Spleen (tissue), 7 donors: ENCODE measurements around the gene KMT2B.

ENCODE experiments used
- CTCF ChIP-seq, 11 experiments: fragments of 200-600 bp in 7 of 11; fragments of 450-650 bp in 4 of 11; sonication (generic) in 4 of 11; IDR thresholded peaks in 8 of 11; conservative IDR thresholded peaks in 3 of 11; 1 replicate in 7 of 11; 2 replicates in 4 of 11; pipeline versions ENCODE4 v1.4.0 to v1.8.0; 2016 to 2021; ENCODE audit warnings: antibody characterized with exemption in 11 of 11, inconsistent platforms in 4 of 11, mild to moderate bottlenecking in 1 of 11
- POLR2A ChIP-seq, 3 donors: fragments of 450-650 bp; IDR thresholded peaks; one replicate each; pipeline ENCODE4 v1.5.1; 2017; ENCODE audit warnings: antibody characterized with exemption in 3 of 3, mild to moderate bottlenecking in 1 of 3
- donor health status: DM: no; HTN: no; CAD: no; lungs with moderate emphysema.
- donor health status: DM: no; HTN: no; CAD: no.
- donor health status: DM: no; HTN: no; CAD: no.

GRCh38 chr19:35719402-35720162 lies 1.8 kb downstream of the KMT2B start:
- TF ChIP-seq CTCF (IDR thresholded peaks at IDR 0.05 in 8 of 11, conservative IDR thresholded peaks at IDR 0.05 in 3 of 11) (no peak), POLR2A (IDR thresholded peaks at IDR 0.05) (no peak)
